NCI-H446 treated with DMSO at 0.1 percent for 48 hours (cell line): ENCODE data around the gene UCN.
"Not testable (repeated sequence)": the region's sequence is repeated elsewhere in the genome, so short reads cannot be mapped to it uniquely, and the experiment has no call there.

ENCODE experiments used
- DNase-seq: peaks from one replicate; lab custom pipeline; 2025; lab: John Stamatoyannopoulos, UW

UCN gene

GRCh38 chr2:27314709-27315108 is 6.5 kb upstream of the UCN start:
- no peak for DNase-seq

DNA sequence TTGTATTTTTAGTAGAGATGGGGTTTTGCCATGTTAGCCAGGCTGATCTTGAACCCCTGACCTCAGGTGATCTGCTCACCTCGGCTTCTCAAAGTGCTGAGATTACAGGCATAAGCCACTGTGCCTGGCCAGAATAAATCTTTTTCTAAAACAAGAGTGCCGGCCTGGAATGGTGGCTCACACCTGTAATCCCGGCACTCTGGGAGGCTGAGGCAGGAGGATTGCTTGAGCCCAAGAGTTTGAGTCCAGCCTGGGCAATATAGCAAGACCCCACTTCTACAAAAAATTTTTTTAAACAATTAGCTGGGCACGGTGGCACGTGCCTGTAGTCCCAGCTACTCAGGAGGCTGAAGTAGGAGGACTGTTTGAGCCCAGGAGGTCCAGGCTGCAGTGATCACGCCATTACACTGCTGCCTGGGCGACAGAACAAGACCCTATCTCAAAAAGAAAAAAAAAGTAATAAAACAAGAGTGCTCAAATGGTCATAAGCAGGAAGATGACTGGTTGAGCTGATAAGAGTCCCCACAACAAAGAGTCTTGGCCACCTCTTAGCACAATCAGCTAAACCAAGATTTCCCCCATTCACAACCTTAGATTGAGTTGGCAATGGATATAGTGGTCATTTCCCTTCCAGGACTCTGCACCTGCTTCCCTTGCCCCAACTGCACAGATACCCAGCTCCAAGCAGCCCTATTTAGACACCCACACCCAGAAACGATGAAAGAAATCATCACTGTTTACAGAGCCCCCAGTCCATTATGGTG is 5.8 kb upstream of the UCN start:
- DNase-seq: no peak

DNA sequence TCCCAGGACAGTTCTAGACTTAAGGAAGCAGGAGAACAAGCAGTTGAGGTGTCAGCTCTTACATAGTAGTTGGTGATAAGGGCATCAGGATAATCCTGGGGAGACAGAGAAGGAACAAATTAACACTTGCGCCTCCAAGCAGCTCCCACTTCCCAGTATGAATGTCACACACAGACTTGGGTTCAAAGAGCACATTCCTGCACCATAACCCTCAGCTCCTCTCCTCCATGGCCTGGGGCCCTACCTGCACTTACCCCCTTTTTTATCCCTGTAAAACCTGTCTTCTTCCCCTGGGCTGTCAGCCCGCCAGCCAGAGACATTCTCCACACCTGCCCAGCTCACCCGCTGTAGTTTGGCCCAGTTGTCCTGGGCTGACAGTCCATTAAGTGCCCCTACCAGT is 3.9 kb upstream of the UCN start:
- no peak for DNase-seq

- DNase-seq: no peak
Measured at GRCh38 chr2:27309651-27310050, 1.4 kb upstream of the UCN start.

- DNase-seq: no peak
Measured at GRCh38 chr2:27307545-27308358, 493 bp downstream of the UCN start.

- no peak for DNase-seq
Measured at GRCh38 chr2:27307287-27307544, 1.0 kb downstream of the UCN start.

DNA sequence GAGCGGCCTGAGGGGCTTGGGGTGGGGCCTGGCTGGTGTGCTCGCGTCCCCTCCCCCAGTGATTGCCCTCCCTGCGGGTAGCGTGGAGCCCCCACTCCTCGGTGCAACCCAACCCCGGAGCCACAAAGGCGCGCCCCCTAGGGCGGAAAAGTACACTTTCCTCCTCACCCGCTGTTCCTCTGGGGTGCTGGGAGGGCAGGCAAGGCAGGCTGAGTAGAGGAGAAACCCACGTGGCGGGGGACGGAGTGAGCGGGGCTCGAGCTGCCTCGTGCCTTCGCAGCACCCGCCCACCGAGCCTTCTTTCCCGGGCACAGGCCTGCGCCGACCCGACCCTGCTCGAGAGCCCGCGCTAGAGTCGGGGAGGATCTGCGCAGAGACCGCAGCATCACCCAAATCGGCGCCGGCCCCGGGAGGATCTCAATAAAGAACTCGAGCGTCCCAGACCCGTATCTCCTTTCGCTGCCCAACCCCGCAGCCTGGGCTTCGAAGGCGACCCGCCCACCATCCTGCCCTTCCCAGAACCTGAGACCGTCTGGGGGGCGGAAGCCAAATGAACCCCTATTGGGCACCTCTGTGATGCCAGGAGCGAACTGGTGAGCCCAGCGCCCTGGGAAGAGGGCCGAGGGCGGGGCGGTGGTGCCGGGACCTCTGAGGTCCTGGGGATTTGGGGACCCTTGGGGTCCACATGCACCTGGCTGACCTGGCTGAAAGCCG is 1.5 kb downstream of the UCN start:
- no peak for DNase-seq

DNA sequence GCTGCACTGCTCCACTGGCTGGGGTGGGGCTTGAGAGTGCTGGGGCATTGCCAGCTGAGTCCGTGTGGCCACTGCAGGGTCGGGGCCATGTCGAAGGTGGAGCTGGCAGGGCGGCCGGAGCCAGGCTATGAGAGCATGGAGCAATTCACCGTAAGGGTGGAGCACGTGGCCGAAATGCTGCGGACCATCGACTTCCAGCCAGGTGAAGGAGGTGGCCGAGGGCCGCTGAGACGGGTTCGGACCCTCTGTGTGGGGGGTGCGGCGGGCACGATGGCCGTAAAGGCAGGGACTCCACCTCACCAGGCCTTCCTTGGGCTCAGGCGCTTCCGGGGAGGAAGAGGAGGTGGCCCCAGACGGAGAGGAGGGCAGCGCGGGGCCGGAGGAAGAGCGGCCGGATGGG is 2.1 kb downstream of the UCN start:
- no peak for DNase-seq

DNA sequence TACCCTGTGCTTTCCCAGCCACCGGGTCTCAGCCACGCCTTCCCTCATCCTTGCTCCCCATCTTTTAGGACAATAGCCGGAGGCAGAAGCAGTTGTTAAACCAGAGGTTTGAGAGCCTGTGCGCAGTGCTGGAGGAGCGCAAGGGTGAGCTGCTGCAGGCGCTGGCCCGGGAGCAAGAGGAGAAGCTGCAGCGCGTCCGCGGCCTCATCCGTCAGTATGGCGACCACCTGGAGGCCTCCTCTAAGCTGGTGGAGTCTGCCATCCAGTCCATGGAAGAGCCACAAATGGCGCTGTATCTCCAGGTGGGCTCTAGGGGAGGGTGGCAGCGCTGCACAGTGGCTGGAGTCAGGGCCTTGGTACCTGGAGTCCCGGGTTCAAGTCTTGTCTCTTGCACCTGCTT is 2.7 kb downstream of the UCN start:
- DNase-seq: no peak

DNA sequence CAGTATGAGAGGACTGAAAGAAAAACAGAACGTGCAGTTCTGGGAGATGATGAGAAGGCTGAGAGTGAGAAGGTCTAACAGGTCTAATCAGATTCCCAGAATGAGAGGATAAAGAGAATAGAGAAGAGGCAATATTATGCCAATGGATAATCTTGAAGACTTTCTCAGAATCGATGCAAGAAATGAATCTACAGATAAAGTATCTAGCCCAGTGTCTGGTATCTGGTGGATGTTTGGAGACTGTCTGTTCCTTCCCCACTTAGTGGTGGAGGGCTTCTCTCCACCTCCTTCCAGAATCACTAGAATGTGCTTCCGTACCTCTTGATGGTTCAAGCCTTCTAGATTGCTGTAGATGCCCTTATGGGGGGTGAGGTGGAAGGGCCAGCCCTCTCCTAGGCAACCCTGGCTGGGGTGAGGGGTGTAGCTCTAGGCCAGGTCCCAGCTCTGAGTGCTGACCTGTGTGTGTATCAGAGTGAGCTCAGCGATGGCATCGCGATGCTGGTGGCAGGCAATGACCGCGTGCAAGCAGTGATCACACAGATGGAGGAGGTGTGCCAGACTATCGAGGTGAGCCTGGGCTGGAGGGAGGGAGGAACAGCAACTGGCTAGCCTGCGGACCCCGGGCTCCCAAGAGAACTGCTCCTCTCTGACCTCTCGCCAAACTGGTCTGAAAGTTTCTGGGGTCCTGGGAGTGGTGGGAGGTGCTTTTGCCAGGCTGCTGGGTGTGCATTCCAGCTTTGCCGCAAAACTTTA is 3.6 kb downstream of the UCN start:
- DNase-seq: no peak

- DNase-seq: peak; percentile 51
Measured at GRCh38 chr2:27303093-27304025, 4.9 kb downstream of the UCN start.

DNA sequence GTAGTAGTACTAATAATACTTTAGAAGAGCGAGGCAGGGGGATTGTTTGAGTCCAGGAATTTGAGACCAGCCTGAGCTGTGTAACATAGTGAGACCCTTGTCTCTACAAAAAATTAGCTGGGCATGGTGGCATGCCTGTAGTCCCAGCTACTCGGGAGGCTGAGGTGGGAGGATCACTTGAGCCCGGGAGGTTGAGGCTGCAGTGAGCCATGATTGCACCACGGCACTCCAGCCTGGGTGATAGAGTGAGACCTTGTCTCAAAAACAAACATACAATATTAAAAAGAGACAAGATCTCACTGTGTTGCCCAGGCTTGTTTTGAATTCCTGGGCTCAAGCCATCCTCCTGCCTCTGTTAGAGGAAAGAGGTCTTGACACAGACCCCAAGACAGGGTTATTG is 7.6 kb downstream of the UCN start:
- DNase-seq: not testable (repeated sequence)

DNA sequence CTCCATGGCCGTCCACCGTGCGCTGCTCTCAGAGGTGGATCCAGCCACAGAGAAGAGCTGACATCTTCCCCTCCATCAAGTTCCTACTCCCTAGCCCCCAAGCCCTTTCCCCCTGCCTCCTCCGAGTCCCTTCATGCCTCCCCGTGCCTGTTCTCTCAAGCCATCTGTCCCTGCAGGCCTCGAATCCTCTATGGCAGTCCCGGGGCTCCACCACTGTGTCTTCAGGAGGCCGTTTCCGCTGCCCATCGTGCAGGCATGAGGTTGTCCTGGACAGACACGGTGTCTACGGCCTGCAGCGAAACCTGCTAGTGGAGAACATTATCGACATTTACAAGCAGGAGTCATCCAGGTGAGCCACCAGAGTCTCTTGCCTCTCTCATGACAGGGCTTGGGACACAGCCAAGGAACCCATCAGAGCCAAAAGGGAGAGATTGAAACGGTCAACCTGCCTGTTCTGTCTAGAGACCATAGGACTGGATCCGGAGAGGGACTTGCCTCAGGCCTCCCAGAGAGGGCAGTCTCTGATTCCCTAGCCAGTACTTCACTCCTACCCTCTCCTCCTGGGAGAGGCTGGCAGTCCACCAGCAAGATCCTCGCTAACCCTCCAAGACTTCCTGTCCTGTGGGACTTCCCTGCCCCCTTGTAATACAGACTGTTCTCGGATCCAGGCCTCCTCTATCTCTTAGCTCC is 9.7 kb downstream of the UCN start:
- no peak for DNase-seq

DNA sequence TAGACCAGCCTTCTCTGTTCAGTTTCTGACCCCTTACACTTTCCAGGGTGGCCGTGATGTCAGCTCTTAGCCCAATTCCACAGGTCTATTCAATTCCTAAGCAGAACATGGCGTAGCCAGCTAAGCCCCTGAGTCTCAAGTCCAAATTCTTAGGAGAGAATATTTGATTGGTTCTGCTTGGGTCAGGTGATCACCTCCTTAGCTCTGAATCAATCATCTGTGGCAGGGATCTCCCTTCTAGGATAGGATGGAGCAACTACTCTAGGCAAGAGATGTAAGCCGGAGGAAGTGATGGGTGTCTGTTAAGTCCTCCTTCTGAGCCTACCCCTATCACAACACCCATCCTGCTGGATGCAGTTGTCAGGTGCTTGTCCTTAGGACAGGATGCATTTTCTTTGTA is 11.1 kb downstream of the UCN start:
- no peak for DNase-seq

DNA sequence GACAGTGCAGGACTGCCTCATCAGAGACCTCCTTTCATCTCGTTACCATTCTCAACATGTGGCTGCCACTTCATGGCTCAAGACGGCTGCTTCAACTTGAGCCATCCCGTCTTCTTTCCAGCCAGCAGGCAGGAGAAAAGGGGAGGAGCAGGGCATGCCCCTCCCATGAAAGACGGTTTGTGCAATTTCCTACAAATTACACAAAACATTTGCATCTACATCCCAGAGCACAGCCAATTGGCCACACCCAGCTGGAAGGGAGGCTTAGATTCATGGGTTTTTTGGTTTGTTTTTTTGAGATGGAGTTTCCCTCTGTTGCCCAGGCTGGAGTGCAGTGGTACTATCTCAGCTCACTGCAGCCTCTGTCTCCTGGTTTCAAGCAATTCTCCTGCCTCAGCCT is 11.8 kb downstream of the UCN start:
- no peak for DNase-seq

DNA sequence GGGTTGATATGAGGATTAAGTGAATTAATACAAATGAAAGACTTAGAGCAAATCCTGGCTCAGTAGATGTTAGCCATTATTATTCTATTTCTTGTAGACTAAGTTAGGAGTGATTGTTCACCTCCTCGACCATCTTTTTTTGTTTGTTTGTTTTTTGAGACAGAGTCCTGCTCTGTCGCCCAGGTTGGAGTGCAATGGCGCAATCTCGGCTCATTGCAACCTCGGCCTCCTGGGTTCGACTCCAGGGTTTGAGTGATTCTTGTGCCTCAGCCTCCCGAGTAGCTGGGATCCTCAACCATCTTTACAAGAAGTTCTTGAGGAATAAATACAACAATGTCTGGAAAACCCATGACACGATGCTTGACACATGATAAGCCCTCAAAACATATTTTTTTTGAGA is 13.3 kb downstream of the UCN start:
- DNase-seq: no peak

DNA sequence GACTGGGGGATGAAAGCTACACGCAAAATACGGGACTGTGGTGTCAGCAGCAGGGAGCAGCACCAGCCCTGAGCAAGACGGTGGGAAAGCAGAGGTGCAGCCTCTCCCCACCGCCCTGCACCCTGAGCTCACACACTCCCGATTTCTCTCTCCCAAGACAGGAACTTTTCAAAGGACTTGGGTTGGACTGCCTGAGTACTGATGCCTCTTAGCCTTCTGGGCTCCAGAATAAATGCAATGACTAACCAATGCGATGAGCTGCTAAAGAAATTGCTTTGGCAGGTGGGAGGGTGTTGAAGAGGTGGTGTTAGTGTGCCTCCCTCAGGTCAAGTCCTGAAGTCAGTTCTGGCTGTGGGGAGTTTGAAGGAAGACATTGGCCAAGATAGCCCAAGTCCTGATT is 16.4 kb downstream of the UCN start:
- no peak for DNase-seq

DNA sequence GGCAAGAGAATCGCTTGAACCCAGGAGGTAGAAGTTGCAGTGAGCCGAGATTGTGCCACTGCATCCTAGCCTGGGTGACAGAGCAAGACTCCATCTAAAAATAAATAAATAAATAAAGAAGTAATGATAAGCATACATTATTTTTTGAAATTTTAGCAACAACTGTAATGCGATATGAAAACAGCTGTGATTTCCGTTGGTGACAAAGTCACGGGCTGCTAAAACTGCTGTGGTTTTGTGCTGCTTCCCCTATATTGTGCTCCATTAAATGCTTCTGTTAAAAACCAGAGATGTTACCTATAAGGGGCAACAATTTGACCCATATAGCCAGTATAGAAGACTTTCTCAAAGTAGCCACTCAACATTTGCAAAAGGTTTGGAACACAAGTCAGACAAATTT is 17.7 kb downstream of the UCN start:
- no peak for DNase-seq

GRCh38 chr2:27288610-27289009 is 19.6 kb downstream of the UCN start:
- no peak for DNase-seq

GRCh38 chr2:27285481-27285880 is 22.8 kb downstream of the UCN start:
- no peak for DNase-seq

DNA sequence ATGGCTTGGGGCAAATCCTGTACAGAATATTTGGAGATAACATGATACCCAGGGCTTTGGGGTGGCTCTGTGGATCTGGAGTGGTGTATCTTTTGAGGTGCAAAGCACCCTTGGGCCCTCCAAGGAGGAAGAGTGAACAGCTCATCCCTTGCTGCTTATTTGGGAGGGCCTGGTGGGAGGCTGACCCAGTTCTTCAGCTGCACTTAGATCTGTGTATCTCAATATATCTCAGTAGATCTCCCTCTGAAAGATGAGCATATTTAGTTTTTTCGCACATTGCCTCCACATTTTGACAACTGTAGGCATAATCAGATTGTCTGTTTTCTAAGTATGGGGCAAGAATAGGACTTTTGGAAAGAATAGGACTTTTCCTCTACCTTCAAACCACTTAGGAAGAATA is 23.2 kb downstream of the UCN start:
- no peak for DNase-seq
